Measurements from ENCODE around the gene RNASET2. TPM values are rescaled to one million over a fixed set of nuclear protein-coding genes. Genes with fewer than 3 reads are reported as not detected.

RNASET2 gene
- total RNA-seq, 1 donor from 2014 or later: 27.1 TPM

GRCh38 chr6:166999145-166999883 lies 43.0 kb upstream of the RNASET2 start, which contains the start of gene CEP43:
Gene CEP43 (plus strand): TSS chr6:166999397. CDS start chr6:166999413, 16 bp downstream.
- peaks cover 24% of the 10 kb centered on the region for H3K4me1 Mint-ChIP-seq (ENCODE audit: low read depth)
- H3K9me3 Mint-ChIP-seq (ENCODE audit: low read depth): no peaks in the 10 kb centered on the region
- H3K4me3 Mint-ChIP-seq (ENCODE audit: unreplicated experiment): peak within 1 kb of the TSS; percentile 83
- H3K27ac Mint-ChIP-seq (ENCODE audit: unreplicated experiment): peak within 1 kb of the TSS; percentile 89
- no peak for TF ChIP-seq CTCF (IDR thresholded peaks at IDR 0.05)
- peak; percentile 96 for DNase-seq (ENCODE audit: low spot score)
- H3K27me3 Mint-ChIP-seq (ENCODE audit: low read depth): no peaks in the 10 kb centered on the region
- H3K36me3 Mint-ChIP-seq (ENCODE audit: low read depth): no peaks in the 10 kb centered on the region

- Mint-ChIP-seq H3K27ac (ENCODE audit: unreplicated experiment) (peak overlapping the region; percentile 89), H3K9me3 (ENCODE audit: low read depth) (no peaks in the 10 kb centered on the region), H3K36me3 (ENCODE audit: low read depth) (no peaks in the 10 kb centered on the region), H3K4me1 (ENCODE audit: low read depth) (peaks cover 24% of the 10 kb centered on the region), H3K4me3 (ENCODE audit: unreplicated experiment) (peak overlapping the region; percentile 83), H3K27me3 (ENCODE audit: low read depth) (no peaks in the 10 kb centered on the region)
- peak; percentile 97 for DNase-seq (ENCODE audit: low spot score)
- TF ChIP-seq CTCF (IDR thresholded peaks at IDR 0.05): no peak
These were observed 42.1 kb upstream of the RNASET2 start for GRCh38 chr6:166998256-166999144.

- Mint-ChIP-seq H3K4me1 (ENCODE audit: low read depth) (peaks cover 24% of the 10 kb centered on the region), H3K36me3 (ENCODE audit: low read depth) (no peaks in the 10 kb centered on the region), H3K4me3 (ENCODE audit: unreplicated experiment) (peak overlapping the region; percentile 71), H3K27me3 (ENCODE audit: low read depth) (no peaks in the 10 kb centered on the region), H3K27ac (ENCODE audit: unreplicated experiment) (peak overlapping the region; percentile 65), H3K9me3 (ENCODE audit: low read depth) (no peaks in the 10 kb centered on the region)
- no peak for DNase-seq (ENCODE audit: low spot score)
- peak; percentile 75 for TF ChIP-seq CTCF (IDR thresholded peaks at IDR 0.05)
These were observed 41.5 kb upstream of the RNASET2 start for GRCh38 chr6:166997768-166998255.

- Mint-ChIP-seq H3K4me3 (ENCODE audit: unreplicated experiment) (peak overlapping the region; percentile 71), H3K36me3 (ENCODE audit: low read depth) (no peaks in the 10 kb centered on the region), H3K9me3 (ENCODE audit: low read depth) (no peaks in the 10 kb centered on the region), H3K27ac (ENCODE audit: unreplicated experiment) (peak overlapping the region; percentile 65), H3K4me1 (ENCODE audit: low read depth) (peaks cover 24% of the 10 kb centered on the region), H3K27me3 (ENCODE audit: low read depth) (no peaks in the 10 kb centered on the region)
- DNase-seq (ENCODE audit: low spot score): no peak
- TF ChIP-seq CTCF (IDR thresholded peaks at IDR 0.05): no peak
These were observed 41.0 kb upstream of the RNASET2 start for GRCh38 chr6:166997348-166997747.

GRCh38 chr6:166996406-166996805 lies 40.1 kb upstream of the RNASET2 start:
- TF ChIP-seq CTCF (IDR thresholded peaks at IDR 0.05): no peak
- H3K9me3 Mint-ChIP-seq (ENCODE audit: low read depth): no peaks in the 10 kb centered on the region

More at GRCh38 chr6:166996406-166996805, 40.1 kb upstream of the RNASET2 start:
- no peaks in the 10 kb centered on the region for H3K36me3 Mint-ChIP-seq (ENCODE audit: low read depth)
- no peaks in the 10 kb centered on the region for H3K27me3 Mint-ChIP-seq (ENCODE audit: low read depth)
- DNase-seq (ENCODE audit: low spot score): no peak
- H3K4me1 Mint-ChIP-seq (ENCODE audit: low read depth): peaks cover 19% of the 10 kb centered on the region
- no peak overlapping the region for H3K27ac Mint-ChIP-seq (ENCODE audit: unreplicated experiment)
- no peak overlapping the region for H3K4me3 Mint-ChIP-seq (ENCODE audit: unreplicated experiment)

Data from chondrocyte (in vitro differentiated cells).